Parathyroid adenoma (tissue), 2 donors: ENCODE data around the gene PPFIA4.
"Not testable (repeated sequence)": the region's sequence is repeated elsewhere in the genome, so short reads cannot be mapped to it uniquely, and the experiment has no call there.

Source experiments
- H2AFZ ChIP-seq: fragments of 300-600 bp; sonication (generic); one replicate; pipeline ENCODE4 v1.7.0; 2017; ENCODE audit warnings: antibody characterized with exemption, mild to moderate bottlenecking
- H3K27ac ChIP-seq: fragments of 300-600 bp; sonication (generic); one replicate; pipeline ENCODE4 v1.7.0; 2017
- H3K27me3 ChIP-seq: fragments of 300-600 bp; sonication (generic); one replicate; pipeline ENCODE4 v1.7.0; 2017; ENCODE audit warnings: low read length; ENCODE audit not compliant: control insufficient read depth, insufficient read depth
- H3K36me3 ChIP-seq: fragments of 300-600 bp; sonication (generic); one replicate; pipeline ENCODE4 v1.7.0; 2017; ENCODE audit warnings: low read length; ENCODE audit not compliant: control insufficient read depth, insufficient read depth
- H3K4me1 ChIP-seq: fragments of 300-600 bp; sonication (generic); one replicate; pipeline ENCODE4 v1.7.0; 2017; ENCODE audit warnings: control low read depth
- H3K4me2 ChIP-seq: fragments of 300-600 bp; sonication (generic); one replicate; pipeline ENCODE4 v1.7.0; 2017; ENCODE audit warnings: low read length
- H3K4me3 ChIP-seq: fragments of 300-600 bp; sonication (generic); one replicate; pipeline ENCODE4 v1.7.0; 2017; ENCODE audit warnings: low read depth, low read length
- H3K79me2 ChIP-seq: fragments of 300-600 bp; sonication (generic); one replicate; pipeline ENCODE4 v1.7.0; 2017; ENCODE audit warnings: control low read depth
- H3K9ac ChIP-seq: fragments of 300-600 bp; sonication (generic); one replicate; pipeline ENCODE4 v1.7.0; 2017; ENCODE audit warnings: mild to moderate bottlenecking
- H3K9me3 ChIP-seq: fragments of 300-600 bp; sonication (generic); one replicate; pipeline ENCODE4 v1.7.0; 2017; ENCODE audit warnings: low read length; ENCODE audit not compliant: control insufficient read depth
- TF ChIP-seq, protein P1 (sequence below): fragments of 300-600 bp; sonication (generic); IDR thresholded peaks from one replicate; pipeline ENCODE4 v1.7.0; 2017; ENCODE audit warnings: antibody characterized with exemption, mild to moderate bottlenecking
- donor health status: primary hyperparathyroidism.

PPFIA4 gene

DNA sequence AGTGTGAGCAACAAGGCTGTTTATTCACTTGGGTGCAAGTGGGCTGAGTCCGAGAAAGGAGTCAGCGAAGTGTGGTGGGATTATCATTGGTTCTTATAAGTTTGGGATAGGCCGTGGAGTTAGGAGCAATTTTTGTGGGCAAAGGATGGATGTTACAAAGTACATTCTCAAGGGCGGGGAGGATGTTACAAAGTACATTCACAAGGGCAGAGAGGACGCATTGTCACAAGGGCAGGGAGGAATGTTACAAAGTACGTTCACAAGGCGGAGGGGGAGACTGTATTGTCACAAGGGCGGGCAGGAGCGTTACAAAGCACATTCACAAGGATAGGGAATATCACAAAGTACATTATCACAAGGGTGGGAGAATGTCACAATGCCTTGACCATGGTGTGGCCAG is 24.3 kb upstream of the PPFIA4 start:
- Histone ChIP-seq H3K9ac (no peak overlapping the region), H3K4me3 (no peak overlapping the region), H2AFZ (no peak overlapping the region), H3K27me3 (no peaks in the 10 kb centered on the region), H3K4me1 (no peaks in the 10 kb centered on the region), H3K36me3 (no peaks in the 10 kb centered on the region), H3K79me2 (no peaks in the 10 kb centered on the region), H3K4me2 (no peak overlapping the region), H3K9me3 (no peaks in the 10 kb centered on the region), H3K27ac (no peak overlapping the region)
- TF ChIP-seq, protein P1, sequence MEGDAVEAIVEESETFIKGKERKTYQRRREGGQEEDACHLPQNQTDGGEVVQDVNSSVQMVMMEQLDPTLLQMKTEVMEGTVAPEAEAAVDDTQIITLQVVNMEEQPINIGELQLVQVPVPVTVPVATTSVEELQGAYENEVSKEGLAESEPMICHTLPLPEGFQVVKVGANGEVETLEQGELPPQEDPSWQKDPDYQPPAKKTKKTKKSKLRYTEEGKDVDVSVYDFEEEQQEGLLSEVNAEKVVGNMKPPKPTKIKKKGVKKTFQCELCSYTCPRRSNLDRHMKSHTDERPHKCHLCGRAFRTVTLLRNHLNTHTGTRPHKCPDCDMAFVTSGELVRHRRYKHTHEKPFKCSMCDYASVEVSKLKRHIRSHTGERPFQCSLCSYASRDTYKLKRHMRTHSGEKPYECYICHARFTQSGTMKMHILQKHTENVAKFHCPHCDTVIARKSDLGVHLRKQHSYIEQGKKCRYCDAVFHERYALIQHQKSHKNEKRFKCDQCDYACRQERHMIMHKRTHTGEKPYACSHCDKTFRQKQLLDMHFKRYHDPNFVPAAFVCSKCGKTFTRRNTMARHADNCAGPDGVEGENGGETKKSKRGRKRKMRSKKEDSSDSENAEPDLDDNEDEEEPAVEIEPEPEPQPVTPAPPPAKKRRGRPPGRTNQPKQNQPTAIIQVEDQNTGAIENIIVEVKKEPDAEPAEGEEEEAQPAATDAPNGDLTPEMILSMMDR = no peak

- H3K4me2 ChIP-seq = no peak overlapping the region
- H3K4me1 ChIP-seq = no peaks in the 10 kb centered on the region
- no peak overlapping the region for H2AFZ ChIP-seq
- no peak overlapping the region for H3K27ac ChIP-seq
- H3K4me3 ChIP-seq = no peak overlapping the region
- H3K9me3 ChIP-seq = no peaks in the 10 kb centered on the region
- H3K79me2 ChIP-seq = no peaks in the 10 kb centered on the region
- no peaks in the 10 kb centered on the region for H3K27me3 ChIP-seq
- no peaks in the 10 kb centered on the region for H3K36me3 ChIP-seq
- TF ChIP-seq, protein P1 = no peak
- H3K9ac ChIP-seq = no peak overlapping the region
Observed at GRCh38 chr1:203002951-203003350, 23.3 kb upstream of the PPFIA4 start.

DNA sequence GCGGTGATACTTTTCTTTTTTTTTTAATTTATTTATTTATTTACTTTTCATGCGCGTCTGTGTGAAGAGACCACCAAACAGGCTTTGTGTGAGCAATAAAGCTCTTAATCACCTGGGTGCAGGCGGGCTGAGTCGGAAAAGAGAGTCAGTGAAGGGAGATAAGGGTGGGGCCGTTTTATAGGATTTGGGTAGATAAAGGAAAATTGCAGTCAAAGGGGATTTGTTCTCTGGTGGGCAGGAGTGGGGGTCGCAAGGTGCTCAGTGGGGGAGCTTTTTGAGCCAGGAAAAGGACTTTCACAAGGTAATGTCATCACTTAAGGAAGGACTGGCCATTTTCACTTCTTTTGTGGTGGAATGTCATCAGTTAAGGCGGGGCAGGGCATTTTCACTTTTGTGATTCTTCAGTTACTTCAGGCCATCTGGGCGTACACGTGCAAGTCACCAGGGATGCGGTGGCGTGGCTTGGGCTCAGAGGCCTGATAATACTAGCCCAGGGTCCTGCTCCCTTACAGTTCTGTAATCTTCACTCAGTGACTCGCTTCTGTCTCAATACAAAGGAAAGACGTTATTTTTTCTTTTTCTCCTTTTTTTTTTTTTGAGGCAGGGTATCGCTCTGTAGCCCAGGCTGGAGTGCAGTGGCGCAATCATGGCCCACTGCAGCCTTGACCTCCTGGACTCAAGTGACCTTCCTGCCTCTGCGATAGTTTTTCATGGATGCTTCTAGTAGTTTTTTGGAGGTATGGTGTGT is 20.7 kb upstream of the PPFIA4 start:
- not testable (repeated sequence) for H3K9ac ChIP-seq, H2AFZ ChIP-seq, H3K36me3 ChIP-seq, H3K27me3 ChIP-seq, H3K9me3 ChIP-seq, H3K27ac ChIP-seq, H3K4me3 ChIP-seq, H3K79me2 ChIP-seq, H3K4me1 ChIP-seq, H3K4me2 ChIP-seq

DNA sequence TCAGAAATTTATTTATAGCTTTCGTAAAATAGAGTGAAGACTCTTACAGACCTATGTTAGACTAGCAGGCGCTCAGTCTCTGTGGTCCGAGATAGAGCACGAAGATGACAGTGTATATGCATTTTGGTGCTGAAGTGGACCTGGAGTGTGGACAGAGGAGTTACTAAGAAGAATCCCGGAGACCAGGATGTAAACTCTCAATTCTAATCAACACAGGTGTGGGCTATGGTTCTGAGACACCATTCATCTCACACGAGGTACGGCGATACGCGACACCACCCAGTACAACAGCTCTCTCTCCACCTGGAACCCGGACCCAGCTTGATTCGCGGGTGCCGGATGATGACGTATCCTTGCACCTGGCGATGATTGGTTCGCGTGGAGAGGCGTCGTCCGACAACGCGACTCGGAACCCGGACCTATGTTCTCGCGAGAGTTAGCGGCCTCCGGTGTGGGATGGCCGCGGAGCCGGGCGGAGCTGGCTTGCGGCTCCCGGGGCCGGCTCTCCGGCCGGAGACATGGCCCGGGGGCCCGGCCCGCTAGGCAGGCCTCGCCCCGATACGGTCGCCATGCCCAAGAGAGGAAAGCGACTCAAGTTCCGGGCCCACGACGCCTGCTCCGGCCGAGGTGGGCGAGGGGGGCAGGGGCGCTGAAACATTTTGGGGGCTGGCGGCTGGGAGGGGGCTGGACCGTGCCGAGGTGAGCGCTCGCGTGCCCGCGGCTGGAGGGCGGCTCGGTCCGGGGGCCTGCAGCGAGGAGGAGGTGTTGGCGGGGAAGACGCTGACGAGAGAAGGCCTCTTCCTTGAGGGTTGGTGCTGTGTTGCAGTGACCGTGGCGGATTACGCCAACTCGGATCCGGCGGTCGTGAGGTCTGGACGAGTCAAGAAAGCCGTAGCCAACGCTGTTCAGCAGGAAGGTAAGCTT is 19.1 kb upstream of the PPFIA4 start, which contains the start of gene TMEM183A:
TSS of gene TMEM183A (plus strand) at position 427 of the 924 bp plus-strand sequence. CDS start at position 519, 92 bp downstream.
- peaks cover 3% of the 10 kb centered on the region for H3K79me2 ChIP-seq
- H3K9me3 ChIP-seq = no peaks in the 10 kb centered on the region
- TF ChIP-seq, protein P1 = no peak
- no peaks in the 10 kb centered on the region for H3K36me3 ChIP-seq
- H3K27ac ChIP-seq = peak within 1 kb of the TSS; percentile 87
- H2AFZ ChIP-seq = peak within 1 kb of the TSS; percentile 90
- no peaks in the 10 kb centered on the region for H3K27me3 ChIP-seq
- H3K4me3 ChIP-seq = peak within 1 kb of the TSS; percentile 71
- H3K4me2 ChIP-seq = peak within 1 kb of the TSS; percentile 65
- no peaks in the 10 kb centered on the region for H3K4me1 ChIP-seq
- peak within 1 kb of the TSS; percentile 94 for H3K9ac ChIP-seq

DNA sequence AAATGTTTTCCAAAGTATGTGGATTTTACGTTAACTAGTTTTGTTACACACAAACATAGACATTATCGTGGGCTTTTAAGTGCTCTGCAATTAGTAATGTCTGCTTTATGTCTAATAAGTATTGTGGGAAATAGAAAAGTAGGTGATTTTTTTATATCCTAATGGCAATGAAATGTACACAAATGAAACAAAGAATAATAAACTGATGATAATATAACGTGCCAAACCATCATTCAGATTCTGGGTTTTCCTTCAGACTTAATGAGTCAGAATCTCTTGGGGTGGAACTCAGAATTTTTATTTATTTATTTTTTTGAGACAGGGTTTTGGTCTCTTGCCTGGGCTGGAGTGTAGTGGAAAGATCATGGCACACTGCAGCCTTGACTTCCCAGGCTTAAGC is 17.1 kb upstream of the PPFIA4 start:
- Histone ChIP-seq H3K27me3 (no peaks in the 10 kb centered on the region), H3K9ac (no peak overlapping the region), H3K9me3 (no peaks in the 10 kb centered on the region), H3K27ac (no peak overlapping the region), H3K79me2 (peaks cover 7% of the 10 kb centered on the region), H3K36me3 (no peaks in the 10 kb centered on the region), H2AFZ (no peak overlapping the region), H3K4me2 (no peak overlapping the region), H3K4me1 (no peaks in the 10 kb centered on the region), H3K4me3 (no peak overlapping the region)
- TF ChIP-seq, protein P1 = no peak
